Trophoblast cell (in vitro differentiated cells and primary cell): ENCODE results near the gene HECTD4.

ENCODE experiments used
- DNase-seq, 2 donors: peaks; one replicate each; pipeline ENCODE4 v3.0.0-alpha.2; 2016
- H2AFZ ChIP-seq: 2 replicates; pipeline ENCODE4 v1.6.1; 2013; ENCODE audit warnings: low read length, moderate library complexity, mild to moderate bottlenecking; ENCODE audit not compliant: insufficient read depth, poor library complexity
- H2AK5ac ChIP-seq: 2 replicates; pipeline ENCODE4 v1.6.1; 2013; ENCODE audit warnings: mild to moderate bottlenecking, low read length
- H2BK120ac ChIP-seq: 2 replicates; pipeline ENCODE4 v1.6.1; 2013; ENCODE audit warnings: low read length, mild to moderate bottlenecking, moderate library complexity; ENCODE audit not compliant: insufficient read depth, poor library complexity
- H2BK12ac ChIP-seq: 2 replicates; pipeline ENCODE4 v1.6.1; 2013; ENCODE audit warnings: mild to moderate bottlenecking, low read length, moderate library complexity
- H2BK5ac ChIP-seq: 2 replicates; pipeline ENCODE4 v1.6.1; 2013; ENCODE audit warnings: low read length, low read depth, moderate library complexity, mild to moderate bottlenecking; ENCODE audit not compliant: poor library complexity
- H3K14ac ChIP-seq: 2 replicates; pipeline ENCODE4 v1.6.1; 2013; ENCODE audit warnings: mild to moderate bottlenecking, low read length
- H3K18ac ChIP-seq: 2 replicates; pipeline ENCODE4 v1.6.1; 2013; ENCODE audit warnings: mild to moderate bottlenecking, low read length
- H3K23ac ChIP-seq: 2 replicates; pipeline ENCODE4 v1.6.1; 2013; ENCODE audit warnings: low read length
- H3K27ac ChIP-seq: 2 replicates; pipeline ENCODE4 v1.5.1; 2013; ENCODE audit warnings: low read depth, mild to moderate bottlenecking, inconsistent platforms, low read length, moderate library complexity
- H3K27me3 ChIP-seq: 2 replicates; pipeline ENCODE4 v1.6.1; 2013; ENCODE audit warnings: inconsistent platforms, mild to moderate bottlenecking, low read length, moderate library complexity; ENCODE audit not compliant: insufficient read depth
- H3K36me3 ChIP-seq, 2 experiments: 1 replicate in 1 of 2; 2 replicates in 1 of 2; pipeline ENCODE4 v1.6.1; 2013; ENCODE audit warnings: low read length in 2 of 2, mild to moderate bottlenecking in 2 of 2, moderate library complexity in 1 of 2; ENCODE audit not compliant: insufficient read depth in 2 of 2, control insufficient read depth in 1 of 2
- H3K4ac ChIP-seq: 2 replicates; pipeline ENCODE4 v1.6.1; 2013; ENCODE audit warnings: low read depth, mild to moderate bottlenecking, low read length, moderate library complexity
- H3K4me1 ChIP-seq, 2 experiments: 1 replicate in 1 of 2; 2 replicates in 1 of 2; pipeline ENCODE4 v1.6.1; 2013; ENCODE audit warnings: low read length in 2 of 2, mild to moderate bottlenecking in 2 of 2, moderate library complexity in 1 of 2; ENCODE audit not compliant: insufficient read depth in 2 of 2, control insufficient read depth in 1 of 2
- H3K4me2 ChIP-seq: 2 replicates; pipeline ENCODE4 v1.6.1; 2013; ENCODE audit warnings: inconsistent platforms, mild to moderate bottlenecking, low read length, moderate library complexity
- H3K4me3 ChIP-seq: 2 replicates; pipeline ENCODE4 v1.5.1; 2013; ENCODE audit warnings: mild to moderate bottlenecking, low read depth, low read length, inconsistent platforms
- H3K79me1 ChIP-seq: one replicate; pipeline ENCODE4 v1.6.1; 2013; ENCODE audit warnings: low read length
- H3K79me2 ChIP-seq: 2 replicates; pipeline ENCODE4 v1.6.1; 2013; ENCODE audit warnings: low read length, mild to moderate bottlenecking; ENCODE audit not compliant: control insufficient read depth, insufficient read depth, poor library complexity
- H3K9ac ChIP-seq: 2 replicates; pipeline ENCODE4 v1.6.1; 2013; ENCODE audit warnings: mild to moderate bottlenecking, low read length
- H3K9me3 ChIP-seq: 2 replicates; pipeline ENCODE4 v1.6.1; 2013; ENCODE audit warnings: low read depth, mild to moderate bottlenecking, control low read depth, inconsistent platforms, low read length; ENCODE audit not compliant: insufficient read depth
- H4K12ac ChIP-seq: 2 replicates; pipeline ENCODE4 v1.6.1; 2013; ENCODE audit warnings: low read depth, mild to moderate bottlenecking, low read length, moderate library complexity
- H4K8ac ChIP-seq: 2 replicates; pipeline ENCODE4 v1.6.1; 2013; ENCODE audit warnings: low read depth, mild to moderate bottlenecking, low read length, moderate library complexity
- H4K91ac ChIP-seq: one replicate; pipeline ENCODE4 v1.6.1; 2013; ENCODE audit warnings: low read depth, mild to moderate bottlenecking, low read length, moderate library complexity
- WGBS: extraction: QIAGEN DNeasy Blood & Tissue Kit; methylation state at CpG from one replicate; pipeline ENCODE4 v1.1.7; 2013; ENCODE audit warnings: missing lambda C conversion rate; ENCODE audit not compliant: insufficient read length, insufficient coverage; ENCODE audit errors: extremely low coverage; 5-methylcytosine and 5-hydroxymethylcytosine counted together

The HECTD4 gene

DNA sequence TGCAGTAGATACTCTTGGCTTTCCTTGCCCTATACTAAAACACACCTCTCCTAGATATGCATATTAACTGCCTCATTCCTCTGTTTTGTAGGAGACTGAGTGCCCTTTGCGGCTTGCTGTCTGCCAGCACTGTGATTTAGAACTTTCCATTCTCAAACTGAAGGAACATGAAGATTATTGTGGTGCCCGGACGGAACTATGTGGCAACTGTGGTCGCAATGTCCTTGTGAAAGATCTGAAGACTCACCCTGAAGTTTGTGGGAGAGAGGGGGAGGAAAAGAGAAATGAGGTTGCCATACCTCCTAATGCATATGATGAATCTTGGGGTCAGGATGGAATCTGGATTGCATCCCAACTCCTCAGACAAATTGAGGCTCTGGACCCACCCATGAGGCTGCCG lies 241.5 kb downstream of the HECTD4 start:
- no CpG with 5 or more reads among the region's 5 CpGs for WGBS
- no peak overlapping the region for H3K14ac ChIP-seq

DNA sequence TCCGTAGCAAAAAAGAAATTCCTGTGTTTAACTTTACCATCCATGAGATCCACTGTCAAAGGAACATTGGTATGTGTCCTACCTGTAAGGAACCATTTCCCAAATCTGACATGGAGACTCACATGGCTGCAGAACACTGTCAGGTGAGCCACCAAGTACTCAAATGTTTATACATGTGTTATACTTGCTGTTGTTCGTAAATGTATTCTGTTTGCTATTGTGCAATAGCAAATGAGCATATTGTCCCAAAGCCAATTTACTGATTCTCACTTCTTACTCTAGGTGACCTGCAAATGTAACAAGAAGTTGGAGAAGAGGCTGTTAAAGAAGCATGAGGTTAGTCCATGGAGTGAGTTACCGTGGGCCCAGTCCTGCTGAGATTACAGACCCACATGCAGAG lies 247.5 kb downstream of the HECTD4 start:
- H3K27ac ChIP-seq = no peak overlapping the region
- H3K36me3 ChIP-seq = peaks cover 22 to 34% of the 10 kb centered on the region in 2 experiments
- H4K8ac ChIP-seq = no peak overlapping the region
- H2BK120ac ChIP-seq = no peak overlapping the region
- H3K23ac ChIP-seq = no peak overlapping the region
- H3K4ac ChIP-seq = no peak overlapping the region
- no peaks in the 10 kb centered on the region for H3K79me1 ChIP-seq
- no peak overlapping the region for H4K91ac ChIP-seq
- no peak overlapping the region for H4K12ac ChIP-seq
- H3K79me2 ChIP-seq = no peaks in the 10 kb centered on the region
- no peak overlapping the region for H3K4me2 ChIP-seq
- no peak for DNase-seq
- no peak overlapping the region for H3K14ac ChIP-seq
- H2BK5ac ChIP-seq = no peak overlapping the region
- H3K18ac ChIP-seq = no peak overlapping the region
- H3K9ac ChIP-seq = no peak overlapping the region
- H3K4me1 ChIP-seq = no peaks in the 10 kb centered on the region
- no peaks in the 10 kb centered on the region for H3K9me3 ChIP-seq
- no peak overlapping the region for H3K4me3 ChIP-seq
- H2AFZ ChIP-seq = no peak overlapping the region
- WGBS = no CpG with 5 or more reads among the region's 3 CpGs
- no peaks in the 10 kb centered on the region for H3K27me3 ChIP-seq
- H2BK12ac ChIP-seq = no peak overlapping the region
- H2AK5ac ChIP-seq = no peak overlapping the region

More for the DNA sequence above, 241.5 kb downstream of the HECTD4 start:
- Histone ChIP-seq H2BK5ac (no peak overlapping the region), H3K27me3 (no peaks in the 10 kb centered on the region), H3K9ac (no peak overlapping the region), H2AK5ac (no peak overlapping the region), H3K4me2 (no peak overlapping the region), H4K8ac (no peak overlapping the region), H2BK12ac (no peak overlapping the region), H3K27ac (no peak overlapping the region), H3K79me2 (no peaks in the 10 kb centered on the region), H3K18ac (no peak overlapping the region), H3K4ac (no peak overlapping the region), H2BK120ac (no peak overlapping the region), H3K23ac (no peak overlapping the region), H3K4me1 (no peaks in the 10 kb centered on the region), H3K79me1 (no peaks in the 10 kb centered on the region), H4K12ac (no peak overlapping the region), H3K4me3 (no peak overlapping the region), H3K36me3 (peaks cover 34 to 44% of the 10 kb centered on the region in 2 experiments), H2AFZ (no peak overlapping the region), H4K91ac (no peak overlapping the region), H3K9me3 (no peaks in the 10 kb centered on the region)
- no peak for DNase-seq

- Histone ChIP-seq H3K4me2 (no peak overlapping the region), H3K18ac (no peak overlapping the region), H4K8ac (no peak overlapping the region), H3K79me2 (no peaks in the 10 kb centered on the region), H4K12ac (no peak overlapping the region), H3K4ac (no peak overlapping the region), H3K79me1 (no peaks in the 10 kb centered on the region), H3K27ac (no peak overlapping the region), H2AFZ (no peak overlapping the region), H3K36me3 (peaks cover 17 to 24% of the 10 kb centered on the region in 2 experiments), H3K27me3 (no peaks in the 10 kb centered on the region), H2BK5ac (no peak overlapping the region), H2BK120ac (no peak overlapping the region), H3K9me3 (no peaks in the 10 kb centered on the region), H3K4me1 (no peaks in the 10 kb centered on the region), H2AK5ac (no peak overlapping the region), H4K91ac (no peak overlapping the region), H3K23ac (no peak overlapping the region), H3K9ac (no peak overlapping the region), H3K4me3 (no peak overlapping the region), H2BK12ac (no peak overlapping the region), H3K14ac (no peak overlapping the region)
- WGBS = no CpG with 5 or more reads among the region's 5 CpGs
- DNase-seq = no peak
Observed at GRCh38 chr12:112133418-112133817, 248.8 kb downstream of the HECTD4 start.

DNA sequence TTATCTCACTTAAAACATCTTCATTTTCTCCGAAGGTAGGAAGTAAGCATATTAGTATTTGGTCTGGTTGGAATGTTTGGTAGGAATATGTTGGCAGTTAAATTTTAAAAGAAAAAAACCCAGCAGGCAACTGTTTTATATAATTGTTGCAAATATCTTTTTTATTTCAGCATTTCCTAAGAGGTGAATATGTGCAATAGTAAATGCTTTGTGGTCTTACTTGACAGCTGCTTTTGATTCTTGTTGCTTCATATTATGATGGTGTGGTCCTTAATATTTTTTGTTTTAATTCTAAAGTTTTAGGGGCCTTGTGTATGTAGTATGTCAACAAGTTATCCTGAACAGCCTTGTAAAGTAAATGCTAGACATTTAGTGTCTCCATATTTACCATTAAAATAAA lies 250.5 kb downstream of the HECTD4 start:
- Histone ChIP-seq H4K12ac (no peak overlapping the region), H3K4me3 (no peak overlapping the region), H4K91ac (no peak overlapping the region), H2BK5ac (no peak overlapping the region), H3K4ac (no peak overlapping the region), H3K18ac (no peak overlapping the region), H3K14ac (no peak overlapping the region), H2BK120ac (no peak overlapping the region), H3K27me3 (no peaks in the 10 kb centered on the region), H3K79me1 (no peaks in the 10 kb centered on the region), H3K27ac (no peak overlapping the region), H3K9me3 (no peaks in the 10 kb centered on the region), H3K4me1 (no peaks in the 10 kb centered on the region), H4K8ac (no peak overlapping the region), H3K36me3 (peaks cover 11 to 18% of the 10 kb centered on the region in 2 experiments), H2AK5ac (no peak overlapping the region), H3K4me2 (no peak overlapping the region), H2AFZ (no peak overlapping the region), H3K79me2 (no peaks in the 10 kb centered on the region), H2BK12ac (no peak overlapping the region), H3K23ac (no peak overlapping the region), H3K9ac (no peak overlapping the region)
- no CpG with 5 or more reads among the region's 1 CpG for WGBS
- DNase-seq = no peak
